Esophagus mucosa (tissue), 1 donor: Measurements from ENCODE around the gene KIF25. TPM values are rescaled to one million over a fixed set of nuclear protein-coding genes. Genes with fewer than 3 reads are reported as not detected.

ENCODE experiments used
- ATAC-seq: fragments of 200-7000 bp; cut with Tn5 transposase; one replicate; pipeline ENCODE4 v1.9.1; 2020
- total RNA-seq: library from RNA; stranded (reverse); gene quantifications from one replicate; pipeline ENCODE4 v1.2.4, GENCODE V29; 2023
- donor health status: DM: yes; HTN: yes; CAD: no.

The KIF25 gene
- not detected for total RNA-seq

- no peak for ATAC-seq
Measured at GRCh38 chr6:167997642-167998041, at the start of gene KIF25. TSS of gene KIF25 (plus strand) at chr6:167997671. CDS start at chr6:168029586, 31,915 bp downstream.

- no peak for ATAC-seq
Measured at GRCh38 chr6:167947716-167948115, 49.8 kb upstream of the KIF25 start.

GRCh38 chr6:167948716-167949115, 48.8 kb upstream of the KIF25 start:
- no peak for ATAC-seq

GRCh38 chr6:167949121-167949684, 48.3 kb upstream of the KIF25 start:
- ATAC-seq: no peak

GRCh38 chr6:167951781-167952511, 45.5 kb upstream of the KIF25 start:
- peak; percentile 53 for ATAC-seq

- ATAC-seq: no peak
Measured at GRCh38 chr6:167952512-167952859, 45.0 kb upstream of the KIF25 start.

- no peak for ATAC-seq
Measured at GRCh38 chr6:167953551-167953950, 43.9 kb upstream of the KIF25 start.

GRCh38 chr6:167954151-167954550, 43.3 kb upstream of the KIF25 start:
- no peak for ATAC-seq

GRCh38 chr6:167956491-167956890, 41.0 kb upstream of the KIF25 start:
- no peak for ATAC-seq

GRCh38 chr6:167956983-167957492, 40.4 kb upstream of the KIF25 start:
- peak; percentile 44 for ATAC-seq

- peak; percentile 61 for ATAC-seq
Measured at GRCh38 chr6:167957626-167958025, 39.8 kb upstream of the KIF25 start.

GRCh38 chr6:167960579-167960978, 36.9 kb upstream of the KIF25 start:
- ATAC-seq: no peak

GRCh38 chr6:167962711-167963110, 34.8 kb upstream of the KIF25 start:
- ATAC-seq: no peak

GRCh38 chr6:167963589-167964057, 33.8 kb upstream of the KIF25 start:
- ATAC-seq: no peak

- peak; percentile 20 for ATAC-seq
Measured at GRCh38 chr6:167965592-167966539, 31.6 kb upstream of the KIF25 start.

- no peak for ATAC-seq
Measured at GRCh38 chr6:167966540-167966905, 30.9 kb upstream of the KIF25 start.

- no peak for ATAC-seq
Measured at GRCh38 chr6:167968091-167968490, 29.4 kb upstream of the KIF25 start.

- no peak for ATAC-seq
Measured at GRCh38 chr6:167970230-167970629, 27.2 kb upstream of the KIF25 start.

- ATAC-seq: no peak
Measured at GRCh38 chr6:167972193-167972592, 25.3 kb upstream of the KIF25 start.

- ATAC-seq: peak; percentile 8
Measured at GRCh38 chr6:167973148-167973885, 24.2 kb upstream of the KIF25 start.

- ATAC-seq: peak; percentile 63
Measured at GRCh38 chr6:167974640-167975344, 22.7 kb upstream of the KIF25 start.

- ATAC-seq: no peak
Measured at GRCh38 chr6:167975458-167975857, 22.0 kb upstream of the KIF25 start.
